BLaER1 (cell line): ENCODE measurements around the gene CADM3.

Experiments
- H3K27ac ChIP-seq: shearing (Covaris generic); formaldehyde crosslinking; 2 replicates; pipeline ENCODE4 v1.8.1; 2022
- H3K27me3 ChIP-seq: shearing (Covaris generic); formaldehyde crosslinking; 2 replicates; pipeline ENCODE4 v1.8.1; 2022
- H3K36me3 ChIP-seq: shearing (Covaris generic); formaldehyde crosslinking; 2 replicates; pipeline ENCODE4 v1.8.1; 2022
- H3K4me1 ChIP-seq: shearing (Covaris generic); formaldehyde crosslinking; 2 replicates; pipeline ENCODE4 v1.8.1; 2022
- H3K4me2 ChIP-seq: shearing (Covaris generic); formaldehyde crosslinking; 2 replicates; pipeline ENCODE4 v1.8.1; 2022
- H3K4me3 ChIP-seq: shearing (Covaris generic); formaldehyde crosslinking; 2 replicates; pipeline ENCODE4 v1.8.1; 2022
- H3K9ac ChIP-seq: shearing (Covaris generic); formaldehyde crosslinking; 2 replicates; pipeline ENCODE4 v1.8.1; 2022
- H3K9me3 ChIP-seq: shearing (Covaris generic); formaldehyde crosslinking; 2 replicates; pipeline ENCODE4 v1.8.1; 2022
- H4K20me1 ChIP-seq: shearing (Covaris generic); formaldehyde crosslinking; 2 replicates; pipeline ENCODE4 v1.8.1; 2022
- Cebpa-rat ChIP-seq: shearing (Covaris generic); IDR thresholded peaks from 2 replicates; pipeline ENCODE4 v1.8.1; 2022

CADM3 gene

GRCh38 chr1:159204161-159205141 is 33.0 kb downstream of the CADM3 start, which contains the start of gene ACKR1:
TSS of gene ACKR1 (plus strand) at chr1:159204875. CDS start at chr1:159204960, 85 bp downstream.
- peaks cover 9% of the 10 kb centered on the region; the same call in 1 of the 2 replicates for H3K27me3 ChIP-seq
- peaks cover 12% of the 10 kb centered on the region; the same call in 1 of the 2 replicates for H4K20me1 ChIP-seq
- H3K36me3 ChIP-seq: no peaks in the 10 kb centered on the region
- H3K4me1 ChIP-seq: peaks cover 17% of the 10 kb centered on the region
- H3K4me2 ChIP-seq: no peak within 1 kb of the TSS
- TF ChIP-seq Cebpa-rat: no peak
- no peaks in the 10 kb centered on the region for H3K9me3 ChIP-seq
- H3K4me3 ChIP-seq: no peak within 1 kb of the TSS
- H3K27ac ChIP-seq: no peak within 1 kb of the TSS
- H3K9ac ChIP-seq: no peak within 1 kb of the TSS

- peaks cover 9% of the 10 kb centered on the region; the same call in 1 of the 2 replicates for H3K27me3 ChIP-seq
- TF ChIP-seq Cebpa-rat: no peak
Observed at GRCh38 chr1:159205225-159205624, 33.8 kb downstream of the CADM3 start.

GRCh38 chr1:159206110-159206509 is 34.7 kb downstream of the CADM3 start:
- Histone ChIP-seq H3K36me3 (no peaks in the 10 kb centered on the region), H3K4me1 (peaks cover 7% of the 10 kb centered on the region), H3K27ac (no peak overlapping the region), H3K27me3 (peaks cover 9% of the 10 kb centered on the region; the same call in 1 of the 2 replicates), H4K20me1 (peaks cover 7% of the 10 kb centered on the region; the same call in 1 of the 2 replicates), H3K9me3 (no peaks in the 10 kb centered on the region), H3K4me3 (no peak overlapping the region), H3K9ac (no peak overlapping the region), H3K4me2 (no peak overlapping the region)
- TF ChIP-seq Cebpa-rat: no peak

More at GRCh38 chr1:159205225-159205624, 33.8 kb downstream of the CADM3 start:
- no peak overlapping the region for H3K4me3 ChIP-seq
- no peaks in the 10 kb centered on the region for H3K9me3 ChIP-seq
- H3K4me2 ChIP-seq: no peak overlapping the region
- H3K27ac ChIP-seq: no peak overlapping the region
- H3K4me1 ChIP-seq: peaks cover 14% of the 10 kb centered on the region
- no peaks in the 10 kb centered on the region for H3K36me3 ChIP-seq
- no peak overlapping the region for H3K9ac ChIP-seq
- peaks cover 7% of the 10 kb centered on the region; the same call in 1 of the 2 replicates for H4K20me1 ChIP-seq

- H3K27me3 ChIP-seq: no peaks in the 10 kb centered on the region; the same call in 1 of the 2 replicates
- no peak for TF ChIP-seq Cebpa-rat
- H3K36me3 ChIP-seq: no peaks in the 10 kb centered on the region
- no peaks in the 10 kb centered on the region for H3K9me3 ChIP-seq
- H3K9ac ChIP-seq: no peak overlapping the region
- no peaks in the 10 kb centered on the region; the same call in 1 of the 2 replicates for H4K20me1 ChIP-seq
- no peak overlapping the region for H3K27ac ChIP-seq
- H3K4me3 ChIP-seq: no peak overlapping the region
- H3K4me2 ChIP-seq: no peak overlapping the region
- H3K4me1 ChIP-seq: no peaks in the 10 kb centered on the region
Observed at GRCh38 chr1:159207080-159207479, 35.7 kb downstream of the CADM3 start.

GRCh38 chr1:159207774-159208173 is 36.4 kb downstream of the CADM3 start:
- Histone ChIP-seq H3K4me3 (no peak overlapping the region), H3K36me3 (no peaks in the 10 kb centered on the region), H3K27me3 (no peaks in the 10 kb centered on the region), H3K9me3 (no peaks in the 10 kb centered on the region), H3K9ac (no peak overlapping the region), H3K4me2 (no peak overlapping the region), H4K20me1 (no peaks in the 10 kb centered on the region; the same call in 1 of the 2 replicates), H3K4me1 (no peaks in the 10 kb centered on the region), H3K27ac (no peak overlapping the region)
- TF ChIP-seq Cebpa-rat: no peak

GRCh38 chr1:159208175-159208825 is 36.9 kb downstream of the CADM3 start:
- TF ChIP-seq Cebpa-rat: no peak
- no peak overlapping the region for H3K4me2 ChIP-seq

GRCh38 chr1:159209061-159209460 is 37.6 kb downstream of the CADM3 start:
- H3K4me1 ChIP-seq: no peaks in the 10 kb centered on the region
- no peak for TF ChIP-seq Cebpa-rat
- H3K9me3 ChIP-seq: no peaks in the 10 kb centered on the region
- H3K4me3 ChIP-seq: no peak overlapping the region
- H3K9ac ChIP-seq: no peak overlapping the region
- no peaks in the 10 kb centered on the region; the same call in 1 of the 2 replicates for H4K20me1 ChIP-seq
- no peak overlapping the region for H3K27ac ChIP-seq
- H3K27me3 ChIP-seq: no peaks in the 10 kb centered on the region
- H3K4me2 ChIP-seq: no peak overlapping the region
- no peaks in the 10 kb centered on the region for H3K36me3 ChIP-seq

More at GRCh38 chr1:159208175-159208825, 36.9 kb downstream of the CADM3 start:
- no peak overlapping the region for H3K27ac ChIP-seq
- no peaks in the 10 kb centered on the region for H3K9me3 ChIP-seq
- no peaks in the 10 kb centered on the region; the same call in 1 of the 2 replicates for H4K20me1 ChIP-seq
- H3K27me3 ChIP-seq: no peaks in the 10 kb centered on the region
- no peaks in the 10 kb centered on the region for H3K4me1 ChIP-seq
- H3K36me3 ChIP-seq: no peaks in the 10 kb centered on the region
- no peak overlapping the region for H3K9ac ChIP-seq
- no peak overlapping the region for H3K4me3 ChIP-seq

- H3K27me3 ChIP-seq: no peaks in the 10 kb centered on the region
- H4K20me1 ChIP-seq: no peaks in the 10 kb centered on the region
- H3K27ac ChIP-seq: no peak overlapping the region
- no peaks in the 10 kb centered on the region for H3K4me1 ChIP-seq
- no peak overlapping the region for H3K4me3 ChIP-seq
- no peak for TF ChIP-seq Cebpa-rat
- no peak overlapping the region for H3K9ac ChIP-seq
- no peaks in the 10 kb centered on the region for H3K36me3 ChIP-seq
- no peak overlapping the region for H3K4me2 ChIP-seq
- H3K9me3 ChIP-seq: no peaks in the 10 kb centered on the region
Observed at GRCh38 chr1:159211331-159212136, 40.1 kb downstream of the CADM3 start.

- Histone ChIP-seq H3K4me2 (no peak overlapping the region), H3K4me1 (no peaks in the 10 kb centered on the region), H3K36me3 (no peaks in the 10 kb centered on the region), H3K4me3 (no peak overlapping the region), H3K9ac (no peak overlapping the region), H3K27me3 (no peaks in the 10 kb centered on the region), H3K9me3 (no peaks in the 10 kb centered on the region), H3K27ac (no peak overlapping the region), H4K20me1 (no peaks in the 10 kb centered on the region)
- no peak for TF ChIP-seq Cebpa-rat
Observed at GRCh38 chr1:159212596-159212995, 41.2 kb downstream of the CADM3 start.
